ENCODE results near the gene PYROXD2.
A peak's percentile ranks its signal among the peaks of the same experiment; 100 is the strongest.

PYROXD2 gene

DNA sequence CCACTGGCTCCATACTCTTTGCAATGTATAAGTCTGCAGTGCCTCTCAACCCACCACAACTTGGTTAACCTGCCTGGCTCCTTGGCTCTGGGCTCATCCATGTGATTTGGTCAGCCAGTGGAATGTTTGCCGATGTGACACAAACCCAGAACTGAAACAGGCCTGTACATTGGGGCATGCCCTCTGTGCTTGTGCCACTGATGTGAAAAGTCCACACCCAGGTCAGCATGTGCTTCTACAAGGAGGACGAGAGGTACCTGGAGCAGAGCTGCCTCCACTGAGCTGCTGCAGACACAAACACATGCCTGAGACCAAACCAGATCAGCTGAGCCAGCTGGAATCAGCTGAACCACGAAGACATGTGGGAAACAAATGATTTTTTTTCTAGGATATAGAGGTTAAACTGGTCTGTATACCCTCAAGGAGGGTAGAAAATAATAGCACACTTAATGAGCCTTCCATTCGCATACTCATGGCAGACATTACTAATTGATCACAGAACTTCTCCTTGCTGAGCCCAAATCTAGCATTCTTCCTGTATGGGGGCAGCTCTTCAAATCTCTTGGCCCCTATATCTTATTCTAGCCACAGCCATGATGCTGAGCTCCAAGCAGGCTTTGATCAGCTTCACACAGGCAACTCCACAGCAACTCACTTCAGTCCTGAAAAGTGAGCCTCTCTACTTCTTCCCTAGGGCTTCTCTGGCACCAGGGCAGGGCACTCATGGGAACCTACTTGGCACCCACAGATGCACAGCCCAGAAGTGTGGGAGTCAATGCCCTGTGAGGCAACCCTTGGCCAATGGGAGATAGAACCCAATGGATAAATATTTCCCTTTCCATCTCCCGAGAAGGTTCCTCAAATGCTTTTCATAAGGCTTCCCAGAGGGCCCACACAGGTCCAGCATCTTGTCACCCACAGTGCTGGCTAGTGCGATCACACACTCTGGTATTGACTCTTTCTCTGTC lies 18.6 kb downstream of the PYROXD2 start:
- Histone ChIP-seq H3K4me3 (ENCODE audit: low read depth in 1 of 5, low read length in 5 of 5) (no peak overlapping the region), H3K27me3 (ENCODE audit: control insufficient read depth in 5 of 5, insufficient read depth in 4 of 5, low read length in 5 of 5) (no peaks in the 10 kb centered on the region), H3K9ac (ENCODE audit: low read length in 5 of 5) (no peak overlapping the region), H3K36me3 (ENCODE audit: control insufficient read depth in 5 of 5, insufficient read depth in 5 of 5, low read length in 5 of 5) (peaks cover 0 to 69% (median 43%) of the 10 kb centered on the region in 5 donors), H3K4me1 (ENCODE audit: control insufficient read depth in 5 of 5, insufficient read depth in 5 of 5, low read length in 5 of 5) (peaks cover 0 to 16% (median 7%) of the 10 kb centered on the region in 5 donors), H3K27ac (ENCODE audit: low read depth, low read length) (no peak overlapping the region), H3K9me3 (ENCODE audit: control insufficient read depth in 5 of 5, low read length in 5 of 5) (no peaks in the 10 kb centered on the region)

DNA sequence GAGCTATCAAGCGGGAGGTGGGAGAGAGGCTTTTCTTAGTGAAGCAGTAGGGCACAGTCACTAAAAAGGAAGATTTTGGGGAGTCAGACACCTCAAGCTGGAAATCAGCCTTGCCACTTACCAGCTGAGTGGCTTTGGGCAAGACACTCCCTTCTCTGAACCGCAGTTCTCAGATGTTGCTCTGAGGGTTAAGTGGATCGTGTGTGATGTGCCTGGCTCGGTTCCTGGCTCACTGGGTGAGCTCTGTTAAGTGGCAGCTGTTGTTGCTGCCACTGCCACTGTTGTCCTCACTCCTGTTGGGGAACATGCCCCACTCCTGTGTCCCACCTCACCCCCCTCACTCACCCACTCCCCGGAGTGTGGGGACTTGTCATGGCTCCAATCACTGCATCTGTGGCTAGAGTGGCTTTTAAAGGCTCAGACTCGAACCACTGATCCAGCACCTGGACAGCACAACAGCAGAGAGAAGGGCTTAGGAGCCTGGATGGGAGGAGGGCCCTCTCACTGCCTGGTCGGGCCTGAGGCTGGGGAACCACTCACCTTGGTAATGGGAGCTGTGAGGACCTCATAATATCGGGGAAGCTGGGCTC lies 20.0 kb downstream of the PYROXD2 start:
- Histone ChIP-seq H3K4me1 (ENCODE audit: control insufficient read depth in 5 of 5, insufficient read depth in 5 of 5, low read length in 5 of 5) (peaks cover 0 to 24% (median 11%) of the 10 kb centered on the region in 5 donors), H3K9me3 (ENCODE audit: control insufficient read depth in 5 of 5, low read length in 5 of 5) (no peaks in the 10 kb centered on the region), H3K4me3 (ENCODE audit: low read depth in 1 of 5, low read length in 5 of 5) (no peak overlapping the region), H3K27me3 (ENCODE audit: control insufficient read depth in 5 of 5, insufficient read depth in 4 of 5, low read length in 5 of 5) (no peaks in the 10 kb centered on the region), H3K36me3 (ENCODE audit: control insufficient read depth in 5 of 5, insufficient read depth in 5 of 5, low read length in 5 of 5) (peaks cover 0 to 72% (median 46%) of the 10 kb centered on the region in 5 donors), H3K27ac (ENCODE audit: low read depth, low read length) (no peak overlapping the region), H3K9ac (ENCODE audit: low read length in 5 of 5) (no peak overlapping the region)

GRCh38 chr10:98391578-98391991 lies 23.4 kb downstream of the PYROXD2 start:
- Histone ChIP-seq H3K4me1 (ENCODE audit: control insufficient read depth in 5 of 5, insufficient read depth in 5 of 5, low read length in 5 of 5) (peaks cover 0 to 24% (median 11%) of the 10 kb centered on the region in 5 donors), H3K9ac (ENCODE audit: low read length in 5 of 5) (no peak overlapping the region), H3K27ac (ENCODE audit: low read depth, low read length) (no peak overlapping the region)

GRCh38 chr10:98391065-98391464 lies 23.9 kb downstream of the PYROXD2 start:
- Histone ChIP-seq H3K9ac (ENCODE audit: low read length in 5 of 5) (no peak overlapping the region), H3K27me3 (ENCODE audit: control insufficient read depth in 5 of 5, insufficient read depth in 4 of 5, low read length in 5 of 5) (no peaks in the 10 kb centered on the region), H3K4me1 (ENCODE audit: control insufficient read depth in 5 of 5, insufficient read depth in 5 of 5, low read length in 5 of 5) (peaks cover 0 to 24% (median 11%) of the 10 kb centered on the region in 5 donors), H3K9me3 (ENCODE audit: control insufficient read depth in 5 of 5, low read length in 5 of 5) (no peaks in the 10 kb centered on the region), H3K27ac (ENCODE audit: low read depth, low read length) (no peak overlapping the region), H3K4me3 (ENCODE audit: low read depth in 1 of 5, low read length in 5 of 5) (no peak overlapping the region), H3K36me3 (ENCODE audit: control insufficient read depth in 5 of 5, insufficient read depth in 5 of 5, low read length in 5 of 5) (peaks cover 0 to 58% (median 36%) of the 10 kb centered on the region in 5 donors)

More at GRCh38 chr10:98391578-98391991, 23.4 kb downstream of the PYROXD2 start:
- H3K27me3 ChIP-seq (ENCODE audit: control insufficient read depth in 5 of 5, insufficient read depth in 4 of 5, low read length in 5 of 5) = no peaks in the 10 kb centered on the region
- peaks cover 0 to 60% (median 40%) of the 10 kb centered on the region in 5 donors for H3K36me3 ChIP-seq (ENCODE audit: control insufficient read depth in 5 of 5, insufficient read depth in 5 of 5, low read length in 5 of 5)
- H3K9me3 ChIP-seq (ENCODE audit: control insufficient read depth in 5 of 5, low read length in 5 of 5) = no peaks in the 10 kb centered on the region
- H3K4me3 ChIP-seq (ENCODE audit: low read depth in 1 of 5, low read length in 5 of 5) = peak overlapping the region in 1 of 5 donors; percentile 9

DNA sequence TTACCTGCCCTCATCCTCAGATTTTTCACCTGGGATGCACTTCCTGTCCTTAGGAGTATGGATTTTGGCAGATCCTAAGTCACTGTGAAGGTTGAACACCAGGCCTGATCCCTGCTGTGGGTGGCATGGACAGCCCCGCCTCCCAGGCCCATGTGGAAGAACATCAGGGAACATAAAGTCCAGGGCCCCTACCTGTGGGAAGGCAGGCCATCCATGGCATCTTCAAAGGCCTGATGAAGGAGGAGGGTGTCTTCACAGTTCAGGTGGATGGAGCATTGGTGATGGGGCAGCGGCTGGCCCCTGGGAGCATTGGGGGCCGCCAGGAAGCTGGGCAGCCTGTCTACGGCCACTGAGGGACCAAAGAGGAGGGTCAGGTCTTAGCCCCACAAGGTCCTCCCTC lies 24.6 kb downstream of the PYROXD2 start:
- Histone ChIP-seq H3K27ac (ENCODE audit: low read depth, low read length) (no peak overlapping the region), H3K27me3 (ENCODE audit: control insufficient read depth in 5 of 5, insufficient read depth in 4 of 5, low read length in 5 of 5) (no peaks in the 10 kb centered on the region), H3K9ac (ENCODE audit: low read length in 5 of 5) (no peak overlapping the region), H3K4me3 (ENCODE audit: low read depth in 1 of 5, low read length in 5 of 5) (no peak overlapping the region), H3K4me1 (ENCODE audit: control insufficient read depth in 5 of 5, insufficient read depth in 5 of 5, low read length in 5 of 5) (peaks cover 0 to 28% (median 11%) of the 10 kb centered on the region in 5 donors), H3K36me3 (ENCODE audit: control insufficient read depth in 5 of 5, insufficient read depth in 5 of 5, low read length in 5 of 5) (peaks cover 0 to 55% (median 33%) of the 10 kb centered on the region in 5 donors), H3K9me3 (ENCODE audit: control insufficient read depth in 5 of 5, low read length in 5 of 5) (no peaks in the 10 kb centered on the region)

DNA sequence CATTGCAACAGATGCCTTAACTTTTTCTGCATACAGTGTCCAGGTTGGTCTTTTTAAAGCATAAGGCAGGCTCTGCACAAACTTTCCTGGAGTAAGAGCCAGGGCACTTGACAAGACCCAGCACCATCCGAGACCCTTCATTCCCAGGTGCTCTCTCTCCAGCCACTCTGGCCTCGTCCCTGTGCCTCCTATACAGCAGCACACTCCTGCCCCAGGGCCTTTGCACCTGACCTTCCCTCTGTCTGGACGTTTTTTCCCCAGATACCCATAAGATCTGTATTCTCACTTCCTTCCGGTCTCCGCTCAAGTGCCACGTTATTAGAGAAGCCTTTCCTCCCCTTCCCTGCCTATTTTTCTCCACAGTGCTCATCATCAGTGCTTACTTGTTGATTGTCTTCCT lies 25.6 kb downstream of the PYROXD2 start:
- peaks cover 0 to 55% (median 33%) of the 10 kb centered on the region in 5 donors for H3K36me3 ChIP-seq (ENCODE audit: control insufficient read depth in 5 of 5, insufficient read depth in 5 of 5, low read length in 5 of 5)
- no peak overlapping the region for H3K27ac ChIP-seq (ENCODE audit: low read depth, low read length)
- H3K4me1 ChIP-seq (ENCODE audit: control insufficient read depth in 5 of 5, insufficient read depth in 5 of 5, low read length in 5 of 5) = peaks cover 0 to 29% (median 11%) of the 10 kb centered on the region in 5 donors
- H3K9ac ChIP-seq (ENCODE audit: low read length in 5 of 5) = no peak overlapping the region
- H3K9me3 ChIP-seq (ENCODE audit: control insufficient read depth in 5 of 5, low read length in 5 of 5) = no peaks in the 10 kb centered on the region
- no peaks in the 10 kb centered on the region for H3K27me3 ChIP-seq (ENCODE audit: control insufficient read depth in 5 of 5, insufficient read depth in 4 of 5, low read length in 5 of 5)
- H3K4me3 ChIP-seq (ENCODE audit: low read depth in 1 of 5, low read length in 5 of 5) = no peak overlapping the region

DNA sequence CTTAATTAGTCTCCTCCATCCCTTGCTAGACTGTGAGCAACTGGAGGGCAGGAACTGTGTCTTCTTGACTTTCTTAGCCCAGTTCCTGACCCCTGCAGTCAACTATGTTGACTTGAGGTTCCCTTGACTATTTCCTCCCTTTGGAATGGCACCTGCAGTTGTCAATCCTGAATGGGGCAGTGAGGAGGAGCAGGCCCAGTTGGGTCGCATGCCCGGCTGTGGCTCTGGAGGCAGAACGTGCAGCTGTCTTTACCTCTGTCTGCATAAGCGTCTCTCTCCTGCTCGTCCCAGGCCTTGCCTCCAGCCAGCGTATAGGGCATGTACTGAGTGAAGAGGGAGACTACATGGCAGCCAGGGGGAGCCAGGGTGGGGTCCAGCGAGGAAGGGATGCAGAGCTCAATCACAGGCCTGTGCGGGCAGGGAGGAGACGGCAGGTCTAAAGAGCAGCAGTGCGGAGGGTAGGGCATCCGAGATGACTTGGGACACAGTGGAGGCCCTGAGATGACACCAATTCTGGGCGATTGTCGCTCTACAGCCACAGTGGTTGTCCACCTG lies 26.8 kb downstream of the PYROXD2 start:
- Histone ChIP-seq H3K27me3 (ENCODE audit: control insufficient read depth in 5 of 5, insufficient read depth in 4 of 5, low read length in 5 of 5) (no peaks in the 10 kb centered on the region), H3K9me3 (ENCODE audit: control insufficient read depth in 5 of 5, low read length in 5 of 5) (no peaks in the 10 kb centered on the region), H3K4me3 (ENCODE audit: low read depth in 1 of 5, low read length in 5 of 5) (no peak overlapping the region), H3K9ac (ENCODE audit: low read length in 5 of 5) (no peak overlapping the region), H3K4me1 (ENCODE audit: control insufficient read depth in 5 of 5, insufficient read depth in 5 of 5, low read length in 5 of 5) (peaks cover 0 to 27% (median 11%) of the 10 kb centered on the region in 5 donors), H3K36me3 (ENCODE audit: control insufficient read depth in 5 of 5, insufficient read depth in 5 of 5, low read length in 5 of 5) (peaks cover 0 to 57% (median 33%) of the 10 kb centered on the region in 5 donors), H3K27ac (ENCODE audit: low read depth, low read length) (no peak overlapping the region)

- Histone ChIP-seq H3K4me1 (ENCODE audit: control insufficient read depth in 5 of 5, insufficient read depth in 5 of 5, low read length in 5 of 5) (peaks cover 0 to 14% (median 0%) of the 10 kb centered on the region in 5 donors), H3K27me3 (ENCODE audit: control insufficient read depth in 5 of 5, insufficient read depth in 4 of 5, low read length in 5 of 5) (no peaks in the 10 kb centered on the region), H3K9ac (ENCODE audit: low read length in 5 of 5) (no peak overlapping the region), H3K4me3 (ENCODE audit: low read depth in 1 of 5, low read length in 5 of 5) (no peak overlapping the region), H3K27ac (ENCODE audit: low read depth, low read length) (no peak overlapping the region), H3K36me3 (ENCODE audit: control insufficient read depth in 5 of 5, insufficient read depth in 5 of 5, low read length in 5 of 5) (peaks cover 0 to 56% (median 32%) of the 10 kb centered on the region in 5 donors), H3K9me3 (ENCODE audit: control insufficient read depth in 5 of 5, low read length in 5 of 5) (no peaks in the 10 kb centered on the region)
Observed at GRCh38 chr10:98384531-98385133, 30.4 kb downstream of the PYROXD2 start.

DNA sequence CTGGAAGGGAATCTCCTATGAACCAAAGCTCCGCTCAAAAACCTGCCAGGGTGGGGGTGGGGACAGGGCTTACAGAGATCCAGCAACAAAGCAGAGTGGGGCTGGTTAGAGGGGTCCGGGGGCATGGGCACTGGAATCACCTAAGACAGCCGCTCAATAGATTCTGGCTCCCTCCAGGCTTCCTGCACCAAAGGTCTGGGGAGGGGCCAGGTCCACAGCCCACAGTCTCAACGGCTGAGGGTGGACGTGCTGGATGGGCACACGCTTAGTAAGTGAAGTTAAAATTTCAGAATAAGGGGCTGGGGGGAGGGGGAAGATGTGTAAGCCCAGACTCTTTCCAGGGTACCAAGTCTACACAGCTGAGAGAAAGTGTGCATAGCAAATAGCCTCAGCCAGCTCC lies 31.1 kb downstream of the PYROXD2 start:
- H3K4me3 ChIP-seq (ENCODE audit: low read depth in 1 of 5, low read length in 5 of 5) = no peak overlapping the region
- H3K9ac ChIP-seq (ENCODE audit: low read length in 5 of 5) = no peak overlapping the region
- H3K4me1 ChIP-seq (ENCODE audit: control insufficient read depth in 5 of 5, insufficient read depth in 5 of 5, low read length in 5 of 5) = peaks cover 0 to 14% (median 0%) of the 10 kb centered on the region in 5 donors
- H3K27ac ChIP-seq (ENCODE audit: low read depth, low read length) = no peak overlapping the region
- no peaks in the 10 kb centered on the region for H3K27me3 ChIP-seq (ENCODE audit: control insufficient read depth in 5 of 5, insufficient read depth in 4 of 5, low read length in 5 of 5)
- H3K9me3 ChIP-seq (ENCODE audit: control insufficient read depth in 5 of 5, low read length in 5 of 5) = no peaks in the 10 kb centered on the region
- H3K36me3 ChIP-seq (ENCODE audit: control insufficient read depth in 5 of 5, insufficient read depth in 5 of 5, low read length in 5 of 5) = peaks cover 0 to 56% (median 32%) of the 10 kb centered on the region in 5 donors

Measured in subcutaneous abdominal adipose tissue (tissue), 5 donors.